IMR-90 (cell line): ENCODE data around the gene ABITRAM. TPM values are rescaled to one million over a fixed set of nuclear protein-coding genes. Genes with fewer than 3 reads are reported as not detected.

Experiments
- ATAC-seq: fragments of 200-7000 bp; cut with Tn5 transposase; 2 replicates; pipeline ENCODE4 v1.9.1; 2020; ENCODE audit warnings: low read depth, mild to moderate bottlenecking, moderate library complexity
- BruUV-seq: library from RNA; stranded (reverse); fragments of 400-500 nt; replicated peaks from 2 replicates; lab custom pipeline; 2021; lab: Mats Ljungman, UMichigan
- CTCF ChIA-PET: fragments of 300-600 bp; formaldehyde crosslinking; extraction: SDS; loops from one replicate; lab custom pipeline; 2021; ENCODE audit warnings: antibody characterized with exemption; lab: Yijun Ruan, JAX
- POLR2A ChIA-PET: fragments of 300-600 bp; sonication (Branson Sonifier 250); formaldehyde crosslinking; loops from one replicate; lab custom pipeline; 2022; ENCODE audit warnings: antibody characterized with exemption; ENCODE audit not compliant: unreplicated experiment; lab: Charles Lee
- DNase-seq: peaks from one replicate; pipeline ENCODE4 v3.0.0; 2013
- H2AFZ ChIP-seq: replicated peaks from 2 replicates; pipeline ENCODE3; 2013; ENCODE audit warnings: low read length, mild to moderate bottlenecking; ENCODE audit not compliant: poor library complexity
- H2AK5ac ChIP-seq: 2 replicates; pipeline ENCODE4 v1.6.1; 2013; ENCODE audit warnings: low read depth, low read length, inconsistent platforms
- H2AK9ac ChIP-seq: replicated peaks from 2 replicates; pipeline ENCODE3; 2013; ENCODE audit warnings: mild to moderate bottlenecking, low read depth, low read length, moderate library complexity; ENCODE audit not compliant: poor library complexity
- H2BK120ac ChIP-seq: 2 replicates; pipeline ENCODE4 v1.6.1; 2013; ENCODE audit warnings: low read depth, low read length, inconsistent platforms
- H2BK15ac ChIP-seq: 3 replicates; pipeline ENCODE4 v1.6.1; 2013; ENCODE audit warnings: low read depth, low read length, inconsistent platforms
- H2BK20ac ChIP-seq: 2 replicates; pipeline ENCODE4 v1.6.1; 2013; ENCODE audit warnings: low read depth, mild to moderate bottlenecking, inconsistent platforms, low read length, moderate library complexity
- H2BK5ac ChIP-seq: 2 replicates; pipeline ENCODE4 v1.6.1; 2013; ENCODE audit warnings: mild to moderate bottlenecking, low read depth, low read length, inconsistent platforms; ENCODE audit not compliant: poor library complexity, severe bottlenecking
- H3K14ac ChIP-seq: replicated peaks from 2 replicates; pipeline ENCODE4 v1.6.1; 2013; ENCODE audit warnings: low read depth, low read length, inconsistent platforms
- H3K18ac ChIP-seq: 2 replicates; pipeline ENCODE4 v1.6.1; 2013; ENCODE audit warnings: low read depth, low read length, control low read depth
- H3K23ac ChIP-seq: 2 replicates; pipeline ENCODE4 v1.6.1; 2013; ENCODE audit warnings: low read depth, low read length, inconsistent platforms
- H3K27ac ChIP-seq: 2 replicates; pipeline ENCODE4 v1.5.1; 2013; ENCODE audit warnings: mild to moderate bottlenecking, control low read depth, low read length; ENCODE audit not compliant: insufficient read depth
- H3K27me3 ChIP-seq: 2 replicates; pipeline ENCODE4 v1.6.1; 2013; ENCODE audit warnings: low read length; ENCODE audit not compliant: control insufficient read depth, insufficient read depth
- H3K36me3 ChIP-seq: 2 replicates; pipeline ENCODE4 v1.6.1; 2013; ENCODE audit warnings: low read length, mixed read lengths; ENCODE audit not compliant: control insufficient read depth, insufficient read depth
- H3K4ac ChIP-seq: 2 replicates; pipeline ENCODE4 v1.6.1; 2013; ENCODE audit warnings: low read depth, low read length, inconsistent platforms
- H3K4me1 ChIP-seq: 2 replicates; pipeline ENCODE4 v1.6.1; 2013; ENCODE audit warnings: low read length, mixed read lengths; ENCODE audit not compliant: control insufficient read depth, insufficient read depth
- H3K4me2 ChIP-seq: 2 replicates; pipeline ENCODE4 v1.6.1; 2013; ENCODE audit warnings: low read depth, mild to moderate bottlenecking, control low read depth, low read length, moderate library complexity
- H3K4me3 ChIP-seq: 2 replicates; pipeline ENCODE4 v1.5.1; 2013; ENCODE audit warnings: low read depth, mild to moderate bottlenecking, control low read depth, low read length, moderate library complexity; ENCODE audit not compliant: insufficient read depth
- H3K56ac ChIP-seq: 2 replicates; pipeline ENCODE4 v1.6.1; 2013; ENCODE audit warnings: low read length, inconsistent platforms; ENCODE audit not compliant: insufficient read depth; ENCODE audit errors: extremely low read depth
- H3K79me1 ChIP-seq, 2 experiments: 2 replicates each; pipeline ENCODE4 v1.6.1; 2013; ENCODE audit warnings: low read length in 2 of 2, inconsistent platforms in 1 of 2, low read depth in 1 of 2
- H3K9ac ChIP-seq: 2 replicates; pipeline ENCODE4 v1.6.1; 2013; ENCODE audit warnings: low read depth, low read length, control low read depth
- H3K9me1 ChIP-seq: 2 replicates; pipeline ENCODE4 v1.6.1; 2013; ENCODE audit warnings: low read length, inconsistent platforms; ENCODE audit not compliant: insufficient read depth
- H3K9me3 ChIP-seq: 2 replicates; pipeline ENCODE4 v1.6.1; 2013; ENCODE audit warnings: low read length; ENCODE audit not compliant: control insufficient read depth, insufficient read depth
- H4K20me1 ChIP-seq: 2 replicates; pipeline ENCODE4 v1.6.1; 2013; ENCODE audit warnings: low read length, inconsistent platforms; ENCODE audit not compliant: insufficient read depth
- H4K5ac ChIP-seq: 2 replicates; pipeline ENCODE4 v1.6.1; 2013; ENCODE audit warnings: mild to moderate bottlenecking, low read depth, low read length, control low read depth
- H4K8ac ChIP-seq, 2 experiments: 2 replicates each; pipeline ENCODE4 v1.6.1; 2013; ENCODE audit warnings: low read depth in 2 of 2, low read length in 2 of 2, control low read depth in 1 of 2, inconsistent platforms in 1 of 2
- H4K91ac ChIP-seq: 2 replicates; pipeline ENCODE4 v1.6.1; 2013; ENCODE audit warnings: low read depth, low read length, inconsistent platforms; ENCODE audit not compliant: insufficient read depth
- BHLHE40 ChIP-seq: fragments of 150-350 bp; IDR thresholded peaks from 2 replicates; pipeline ENCODE4 v1.6.1; 2016; ENCODE audit warnings: mild to moderate bottlenecking, low read depth, low read length
- CEBPB ChIP-seq: IDR thresholded peaks from 2 replicates; pipeline ENCODE4 v1.6.1; 2012; ENCODE audit warnings: low read depth, low read length, improper control_type of control experiment
- CHD1 ChIP-seq: IDR thresholded peaks from 2 replicates; pipeline ENCODE4 v1.6.1; 2012; ENCODE audit warnings: low read depth, low read length, improper control_type of control experiment
- ELK1 ChIP-seq: fragments of 150-350 bp; IDR thresholded peaks from 2 replicates; pipeline ENCODE4 v1.6.1; 2016; ENCODE audit warnings: low read depth, mild to moderate bottlenecking, low read length, moderate library complexity, borderline replicate concordance
- FOS ChIP-seq: fragments of 150-350 bp; IDR thresholded peaks from 2 replicates; pipeline ENCODE4 v1.6.1; 2016; ENCODE audit warnings: low read depth, low read length
- MAFK ChIP-seq: IDR thresholded peaks from 2 replicates; pipeline ENCODE4 v1.6.1; 2012; ENCODE audit warnings: low read depth, low read length, improper control_type of control experiment
- MAZ ChIP-seq: IDR thresholded peaks from 2 replicates; pipeline ENCODE4 v1.6.1; 2012; ENCODE audit warnings: low read depth, mild to moderate bottlenecking, low read length, improper control_type of control experiment, moderate library complexity, borderline replicate concordance
- MXI1 ChIP-seq: IDR thresholded peaks from 2 replicates; pipeline ENCODE4 v1.6.1; 2012; ENCODE audit warnings: low read depth, mild to moderate bottlenecking, low read length, moderate library complexity, borderline replicate concordance
- NFE2L2 ChIP-seq: fragments of 150-350 bp; IDR thresholded peaks from 2 replicates; pipeline ENCODE4 v1.6.1; 2016; ENCODE audit warnings: low read depth, mild to moderate bottlenecking, low read length
- POLR2A ChIP-seq: IDR thresholded peaks from 2 replicates; pipeline ENCODE4 v1.6.1; 2012; ENCODE audit warnings: mild to moderate bottlenecking, low read depth, low read length
- RAD21 ChIP-seq: IDR thresholded peaks from 2 replicates; pipeline ENCODE4 v1.6.1; 2012; ENCODE audit warnings: low read length, improper control_type of control experiment
- RCOR1 ChIP-seq: IDR thresholded peaks from 2 replicates; pipeline ENCODE4 v1.6.1; 2012; ENCODE audit warnings: mild to moderate bottlenecking, low read length, improper control_type of control experiment; ENCODE audit not compliant: insufficient replicate concordance
- RFX5 ChIP-seq: IDR thresholded peaks from 2 replicates; pipeline ENCODE4 v1.8.0; 2012; ENCODE audit warnings: low read depth, mild to moderate bottlenecking, low read length, moderate library complexity
- SMC3 ChIP-seq: fragments of 150-350 bp; IDR thresholded peaks from 2 replicates; pipeline ENCODE4 v1.6.1; 2016; ENCODE audit warnings: low read depth, mild to moderate bottlenecking, antibody characterized with exemption, low read length, moderate library complexity
- WGBS, 2 experiments: methylation state at CpG; one replicate each; pipeline versions ENCODE4 v1.1.5 to v1.1.7; 2013; ENCODE audit warnings: missing lambda C conversion rate in 2 of 2; ENCODE audit not compliant: insufficient read length in 1 of 2; ENCODE audit errors: extremely low coverage in 2 of 2; 5-methylcytosine and 5-hydroxymethylcytosine counted together
- dilution Hi-C: fragments of 300-500 bp; cut with HindIII; formaldehyde crosslinking; loops from one replicate; pipeline ENCODE4 v1.14.3; 2018; ENCODE audit warnings: low sequenced_read_pairs; ENCODE audit not compliant: unreplicated experiment
- in situ Hi-C: fragments of 300-500 bp; cut with MboI; formaldehyde crosslinking; loops from 3 replicates; pipeline ENCODE4 v1.14.3; 2019; ENCODE audit warnings: low sequenced_read_pairs, inconsistent platforms, mixed read lengths
- intact Hi-C: fragments of 100-400 bp; cut with micrococcal nuclease; formaldehyde crosslinking; loops from 2 replicates; pipeline ENCODE4 v1.10.0; 2022
- polyA plus RNA-seq, 3 experiments: library from polyadenylated mRNA; depleted of rRNA; stranded (reverse); fragments of >200 nt; gene quantifications; 2 replicates each; pipeline ENCODE4 v1.2.3, GENCODE V29; 2012; ENCODE audit warnings: low replicate concordance in 1 of 3
- total RNA-seq: library from RNA; depleted of rRNA; stranded (reverse); fragments of >200 nt; gene quantifications from 2 replicates; pipeline ENCODE4 v1.2.3, GENCODE V29; 2012
- TF ChIP-seq, protein P1 (sequence below): fragments of 150-350 bp; IDR thresholded peaks from 2 replicates; pipeline ENCODE4 v1.6.1; 2017; ENCODE audit warnings: mild to moderate bottlenecking, antibody characterized with exemption, low read length, low read depth
- TF ChIP-seq, protein P2 (sequence below): conservative IDR thresholded peaks from 2 replicates; pipeline ENCODE4 v1.5.1; 2012; ENCODE audit warnings: mild to moderate bottlenecking, low read depth, low read length, improper control_type of control experiment

ABITRAM gene
- total and polyA plus RNA-seq, 2 of the 4 experiments (the other 2 are of a cell fraction), result 8.6 to 10.3 TPM

DNA sequence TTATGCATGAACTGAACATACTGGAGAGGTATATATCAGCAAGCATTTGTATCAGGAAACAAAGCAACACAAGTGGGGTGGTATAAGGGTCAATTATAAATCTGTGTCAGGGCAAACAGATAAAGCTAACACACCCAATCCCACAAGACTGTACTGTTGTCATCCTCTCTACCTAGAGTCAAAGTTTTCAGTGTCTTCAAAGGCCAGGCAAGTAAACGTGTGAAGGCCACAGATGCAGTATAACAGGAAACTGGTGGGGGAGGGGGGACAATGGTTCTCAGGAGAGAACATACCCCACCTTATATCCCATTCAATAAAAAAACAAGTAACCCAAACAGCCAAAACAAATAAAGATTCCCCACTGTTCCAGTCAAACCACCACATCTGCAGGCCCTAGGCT is 22.4 kb upstream of the ABITRAM start:
- H3K79me1 ChIP-seq, result no peaks in the 10 kb centered on the region
- no peak for ATAC-seq
- intact Hi-C loops, result no loop called here
- H2AK5ac ChIP-seq, result no peak overlapping the region
- no peak overlapping the region for H2BK15ac ChIP-seq
- H2BK20ac ChIP-seq, result no peak overlapping the region
- no peak overlapping the region for H4K91ac ChIP-seq
- no peaks in the 10 kb centered on the region for H3K4me1 ChIP-seq
- TF ChIP-seq RCOR1 (no peak), SMC3 (no peak), CHD1 (no peak), ELK1 (no peak), MAZ (no peak), RAD21 (no peak), CEBPB (no peak), RFX5 (no peak), FOS (no peak), BHLHE40 (no peak), MXI1 (no peak), MAFK (no peak), NFE2L2 (no peak), POLR2A (no peak)
- TF ChIP-seq, protein P1, sequence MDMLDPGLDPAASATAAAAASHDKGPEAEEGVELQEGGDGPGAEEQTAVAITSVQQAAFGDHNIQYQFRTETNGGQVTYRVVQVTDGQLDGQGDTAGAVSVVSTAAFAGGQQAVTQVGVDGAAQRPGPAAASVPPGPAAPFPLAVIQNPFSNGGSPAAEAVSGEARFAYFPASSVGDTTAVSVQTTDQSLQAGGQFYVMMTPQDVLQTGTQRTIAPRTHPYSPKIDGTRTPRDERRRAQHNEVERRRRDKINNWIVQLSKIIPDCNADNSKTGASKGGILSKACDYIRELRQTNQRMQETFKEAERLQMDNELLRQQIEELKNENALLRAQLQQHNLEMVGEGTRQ, result no peak
- TF ChIP-seq, protein P2, sequence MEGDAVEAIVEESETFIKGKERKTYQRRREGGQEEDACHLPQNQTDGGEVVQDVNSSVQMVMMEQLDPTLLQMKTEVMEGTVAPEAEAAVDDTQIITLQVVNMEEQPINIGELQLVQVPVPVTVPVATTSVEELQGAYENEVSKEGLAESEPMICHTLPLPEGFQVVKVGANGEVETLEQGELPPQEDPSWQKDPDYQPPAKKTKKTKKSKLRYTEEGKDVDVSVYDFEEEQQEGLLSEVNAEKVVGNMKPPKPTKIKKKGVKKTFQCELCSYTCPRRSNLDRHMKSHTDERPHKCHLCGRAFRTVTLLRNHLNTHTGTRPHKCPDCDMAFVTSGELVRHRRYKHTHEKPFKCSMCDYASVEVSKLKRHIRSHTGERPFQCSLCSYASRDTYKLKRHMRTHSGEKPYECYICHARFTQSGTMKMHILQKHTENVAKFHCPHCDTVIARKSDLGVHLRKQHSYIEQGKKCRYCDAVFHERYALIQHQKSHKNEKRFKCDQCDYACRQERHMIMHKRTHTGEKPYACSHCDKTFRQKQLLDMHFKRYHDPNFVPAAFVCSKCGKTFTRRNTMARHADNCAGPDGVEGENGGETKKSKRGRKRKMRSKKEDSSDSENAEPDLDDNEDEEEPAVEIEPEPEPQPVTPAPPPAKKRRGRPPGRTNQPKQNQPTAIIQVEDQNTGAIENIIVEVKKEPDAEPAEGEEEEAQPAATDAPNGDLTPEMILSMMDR, result no peak
- no peak for DNase-seq
- H3K27me3 ChIP-seq, result no peaks in the 10 kb centered on the region
- no peak overlapping the region for H4K8ac ChIP-seq
- no peak overlapping the region for H3K14ac ChIP-seq
- no peak overlapping the region for H3K4me2 ChIP-seq
- H3K9ac ChIP-seq, result no peak overlapping the region
- H3K36me3 ChIP-seq, result peaks cover 31% of the 10 kb centered on the region
- H2BK120ac ChIP-seq, result no peak overlapping the region
- no peak overlapping the region for H3K27ac ChIP-seq
- no peak overlapping the region for H2AFZ ChIP-seq
- H3K9me1 ChIP-seq, result no peaks in the 10 kb centered on the region
- H3K56ac ChIP-seq, result no peak overlapping the region
- dilution Hi-C loops, result no loop called here
- H3K9me3 ChIP-seq, result no peaks in the 10 kb centered on the region
- H3K4me3 ChIP-seq, result no peak overlapping the region
- no peak overlapping the region for H3K18ac ChIP-seq
- no CpG with 5 or more reads among the region's 1 CpG for WGBS, 2 experiments
- H4K20me1 ChIP-seq, result no peaks in the 10 kb centered on the region
- no peak overlapping the region for H2AK9ac ChIP-seq
- POLR2A ChIA-PET, result no interaction called here
- H3K23ac ChIP-seq, result no peak overlapping the region
- CTCF ChIA-PET, result no interaction called here
- H2BK5ac ChIP-seq, result no peak overlapping the region
- no peak overlapping the region for H3K4ac ChIP-seq
- in situ Hi-C loops, result no loop called here
- no peak overlapping the region for H4K5ac ChIP-seq
- BruUV-seq, result no TSS peak
